H1 (cell line): Measurements from ENCODE around the gene CAMKMT. TPM values are rescaled to one million over a fixed set of nuclear protein-coding genes. Genes with fewer than 3 reads are reported as not detected.

Experiments used
- CTCF ChIA-PET: fragments of 300-600 bp; sonication (Branson Sonifier 250); formaldehyde crosslinking; loops from one replicate; lab custom pipeline; 2021; ENCODE audit not compliant: partially characterized antibody; lab: Charles Lee
- POLR2A ChIA-PET: fragments of 300-600 bp; sonication (Branson Sonifier 250); formaldehyde crosslinking; loops from one replicate; lab custom pipeline; 2021; ENCODE audit warnings: inconsistent platforms; ENCODE audit not compliant: partially characterized antibody; lab: Charles Lee
- DNase-seq, 2 experiments: peaks; one replicate each; pipeline versions ENCODE4 v3.0.0 to v3.0.0-alpha.2; 2010 to 2022; ENCODE audit warnings: low spot score in 2 of 2, low read depth in 1 of 2, mixed read lengths in 1 of 2
- FAIRE-seq: peaks from 2 replicates; lab custom pipeline; 2011; peaks lifted over from hg19 to GRCh38; lab: Jason Lieb, UNC
- H2AFZ ChIP-seq: 2 replicates; pipeline ENCODE4 v1.8.1; 2012; ENCODE audit warnings: low read length, inconsistent platforms
- H2AK5ac ChIP-seq: 2 replicates; pipeline ENCODE4 v1.6.1; 2013; ENCODE audit warnings: low read depth, low read length
- H2BK120ac ChIP-seq: replicated peaks from 2 replicates; pipeline ENCODE3; 2013; ENCODE audit warnings: low read depth, low read length, inconsistent platforms
- H2BK12ac ChIP-seq: 2 replicates; pipeline ENCODE4 v1.6.1; 2013; ENCODE audit warnings: low read depth, low read length
- H2BK15ac ChIP-seq: 2 replicates; pipeline ENCODE4 v1.6.1; 2013; ENCODE audit warnings: low read length
- H2BK20ac ChIP-seq: 2 replicates; pipeline ENCODE4 v1.6.1; 2013; ENCODE audit warnings: low read length
- H2BK5ac ChIP-seq: 2 replicates; pipeline ENCODE4 v1.6.1; 2013; ENCODE audit warnings: low read depth, low read length
- H3K14ac ChIP-seq: 2 replicates; pipeline ENCODE4 v1.6.1; 2013; ENCODE audit warnings: inconsistent platforms; ENCODE audit not compliant: insufficient read length
- H3K18ac ChIP-seq: 2 replicates; pipeline ENCODE4 v1.6.1; 2013; ENCODE audit warnings: low read length; ENCODE audit errors: extremely low read depth
- H3K23ac ChIP-seq: 2 replicates; pipeline ENCODE4 v1.6.1; 2013; ENCODE audit warnings: inconsistent platforms; ENCODE audit not compliant: insufficient read length
- H3K23me2 ChIP-seq: 2 replicates; pipeline ENCODE4 v1.6.1; 2013; ENCODE audit warnings: low read depth, low read length
- H3K27ac ChIP-seq: 2 replicates; pipeline ENCODE4 v1.6.1; 2011; ENCODE audit warnings: low read depth, low read length, inconsistent platforms
- H3K27me3 ChIP-seq, 4 experiments: replicated peaks in 1 of 4; 1 replicate in 1 of 4; 2 replicates in 3 of 4; pipeline versions ENCODE4 v1.6.1 to v1.8.1; 2011 to 2013; ENCODE audit warnings: low read length in 3 of 4, mild to moderate bottlenecking in 3 of 4, inconsistent platforms in 2 of 4, mixed read lengths in 2 of 4, moderate library complexity in 1 of 4; ENCODE audit not compliant: control insufficient read depth in 3 of 4, insufficient read depth in 3 of 4; ENCODE audit errors: extremely low read depth in 1 of 4
- H3K36me3 ChIP-seq, 4 experiments: 2 replicates each; pipeline versions ENCODE4 v1.6.1 to v1.8.1; 2011 to 2013; ENCODE audit warnings: mild to moderate bottlenecking in 4 of 4, low read length in 3 of 4, moderate library complexity in 2 of 4, control low read depth in 1 of 4, inconsistent platforms in 1 of 4; ENCODE audit not compliant: insufficient read depth in 4 of 4, control insufficient read depth in 2 of 4
- H3K4ac ChIP-seq: replicated peaks from 2 replicates; pipeline ENCODE3; 2013; ENCODE audit warnings: low read length, low read depth, mixed read lengths, inconsistent platforms; ENCODE audit not compliant: insufficient read length
- H3K4me1 ChIP-seq, 4 experiments: replicated peaks in 1 of 4; 1 replicate in 1 of 4; 2 replicates in 3 of 4; pipeline versions ENCODE4 v1.6.1 to v1.8.1; 2011 to 2013; ENCODE audit warnings: low read length in 3 of 4, inconsistent platforms in 2 of 4, mixed read lengths in 1 of 4; ENCODE audit not compliant: insufficient read depth in 4 of 4, control insufficient read depth in 3 of 4
- H3K4me2 ChIP-seq, 2 experiments: 2 replicates each; pipeline versions ENCODE4 v1.6.1 to v1.8.1; 2011 to 2013; ENCODE audit warnings: low read depth in 2 of 2, low read length in 2 of 2, control low read depth in 1 of 2, inconsistent platforms in 1 of 2, mild to moderate bottlenecking in 1 of 2; ENCODE audit not compliant: insufficient read depth in 1 of 2
- H3K4me3 ChIP-seq, 4 experiments: fragments of 200-600, 300-600 bp in 1 of 4; sonication (generic), shearing (Covaris generic), sonication (Bioruptor Twin) in 1 of 4; 2 replicates each; pipeline versions ENCODE4 v1.5.1 to v1.8.1; 2011 to 2016; ENCODE audit warnings: low read length in 4 of 4, low read depth in 3 of 4, control low read depth in 2 of 4, inconsistent platforms in 2 of 4, mild to moderate bottlenecking in 2 of 4, mixed read lengths in 1 of 4, moderate library complexity in 1 of 4; ENCODE audit not compliant: insufficient read depth in 2 of 4; ENCODE audit errors: extremely low read depth in 1 of 4
- H3K56ac ChIP-seq: replicated peaks from 2 replicates; pipeline ENCODE3; 2013; ENCODE audit warnings: low read depth, mild to moderate bottlenecking, mixed read lengths, low read length, inconsistent platforms; ENCODE audit not compliant: insufficient read length
- H3K79me1 ChIP-seq: 2 replicates; pipeline ENCODE4 v1.6.1; 2013; ENCODE audit warnings: low read depth, low read length, control low read depth
- H3K79me2 ChIP-seq, 2 experiments: 2 replicates each; pipeline versions ENCODE4 v1.6.1 to v1.8.1; 2012 to 2013; ENCODE audit warnings: low read length in 2 of 2, mild to moderate bottlenecking in 2 of 2, inconsistent platforms in 1 of 2; ENCODE audit not compliant: insufficient read depth in 2 of 2, control insufficient read depth in 1 of 2
- H3K9ac ChIP-seq, 4 experiments: replicated peaks in 1 of 4; 1 replicate in 1 of 4; 2 replicates in 3 of 4; pipeline versions ENCODE4 v1.6.1 to v1.8.1; 2011 to 2013; ENCODE audit warnings: low read depth in 3 of 4, low read length in 3 of 4, control low read depth in 2 of 4, mild to moderate bottlenecking in 2 of 4, moderate library complexity in 2 of 4, inconsistent platforms in 1 of 4; ENCODE audit errors: extremely low read depth in 1 of 4
- H3K9me3 ChIP-seq, 2 experiments: 2 replicates each; pipeline versions ENCODE4 v1.6.1 to v1.8.1; 2012 to 2013; ENCODE audit warnings: mild to moderate bottlenecking in 2 of 2, moderate library complexity in 2 of 2, control low read depth in 1 of 2, inconsistent platforms in 1 of 2, low read depth in 1 of 2, low read length in 1 of 2, mixed read lengths in 1 of 2; ENCODE audit not compliant: insufficient read depth in 2 of 2
- H4K20me1 ChIP-seq, 2 experiments: replicated peaks in 1 of 2; 2 replicates each; pipeline versions ENCODE3 to v1.8.1; 2011 to 2013; ENCODE audit warnings: inconsistent platforms in 2 of 2, low read length in 2 of 2, mild to moderate bottlenecking in 1 of 2; ENCODE audit not compliant: insufficient read depth in 2 of 2, control insufficient read depth in 1 of 2
- H4K5ac ChIP-seq: 2 replicates; pipeline ENCODE4 v1.6.1; 2013; ENCODE audit warnings: low read length, low read depth, mixed read lengths, inconsistent platforms; ENCODE audit not compliant: insufficient read length
- H4K8ac ChIP-seq: 2 replicates; pipeline ENCODE4 v1.8.0; 2013; ENCODE audit warnings: mild to moderate bottlenecking, moderate library complexity, low read length, inconsistent platforms; ENCODE audit not compliant: insufficient read depth; ENCODE audit errors: extremely low read depth
- H4K91ac ChIP-seq: replicated peaks from 2 replicates; pipeline ENCODE3; 2013; ENCODE audit warnings: low read length, mixed read lengths, inconsistent platforms; ENCODE audit not compliant: insufficient read length
- EP300 ChIP-seq, 2 experiments: IDR thresholded peaks; 1 replicate in 1 of 2; 2 replicates in 1 of 2; pipeline ENCODE4 v1.6.1; 2011 to 2012; ENCODE audit warnings: low read depth in 2 of 2, low read length in 2 of 2, mild to moderate bottlenecking in 2 of 2, borderline replicate concordance in 1 of 2, inconsistent platforms in 1 of 2, moderate library complexity in 1 of 2
- NANOG ChIP-seq: IDR thresholded peaks from 2 replicates; pipeline ENCODE4 v1.6.1; 2011; ENCODE audit warnings: low read length, low read depth, mild to moderate bottlenecking, inconsistent platforms; ENCODE audit not compliant: insufficient read depth, poor library complexity, severe bottlenecking
- POLR2A ChIP-seq, 2 experiments: IDR thresholded peaks; 1 replicate in 1 of 2; 2 replicates in 1 of 2; pipeline ENCODE4 v1.6.1; 2011; ENCODE audit warnings: low read depth in 2 of 2, low read length in 2 of 2, mild to moderate bottlenecking in 2 of 2; ENCODE audit errors: control extremely low read depth in 1 of 2
- SP1 ChIP-seq: IDR thresholded peaks from 2 replicates; pipeline ENCODE4 v1.6.1; 2011; ENCODE audit warnings: low read depth, low read length
- ZNF274 ChIP-seq: IDR thresholded peaks from 2 replicates; pipeline ENCODE4 v1.7.0; 2012; ENCODE audit warnings: low read length, borderline replicate concordance; ENCODE audit errors: extremely low read depth
- WGBS, 2 experiments: shearing (Covaris generic) in 1 of 2; methylation state at CpG; one replicate each; pipeline versions ENCODE4 v1.1.6 to v1.1.7; 2013 to 2015; ENCODE audit warnings: low lambda C conversion rate in 2 of 2, mixed read lengths in 2 of 2, inconsistent platforms in 1 of 2, low coverage in 1 of 2, missing lambda C conversion rate in 1 of 2; ENCODE audit not compliant: insufficient replicate concordance in 2 of 2, insufficient coverage in 1 of 2, insufficient read length in 1 of 2; ENCODE audit errors: extremely low coverage in 1 of 2, missing lambda C conversion rate in 1 of 2; 5-methylcytosine and 5-hydroxymethylcytosine counted together
- polyA plus RNA-seq, 7 experiments: library from polyadenylated mRNA; depleted of rRNA in 3 of 7; stranded (reverse) in 5 of 7; unstranded in 2 of 7; fragments of >200 nt in 5 of 7; fragments of 200-250 nt in 2 of 7; gene quantifications; 1 replicate in 5 of 7; 2 replicates in 1 of 7; 4 replicates in 1 of 7; pipeline versions ENCODE4 v1.2.1 to v1.2.3, GENCODE V29; 2011 to 2013; ENCODE audit warnings: missing spikeins in 2 of 7, mixed read lengths in 2 of 7
- total RNA-seq: library from RNA; stranded (reverse); fragmentation: NEBNext Ultra II Directional; extraction: Animal tissue kit (Norgen Biotek cat#: 25700); gene quantifications from 2 replicates; pipeline ENCODE4 v1.2.1, GENCODE V29; 2021

Gene CAMKMT
- total and polyA plus RNA-seq, 2 of the 8 experiments (the other 6 are each of a cell fraction or from before 2014, with no cell fraction given) = 14.7 to 22.4 TPM

DNA sequence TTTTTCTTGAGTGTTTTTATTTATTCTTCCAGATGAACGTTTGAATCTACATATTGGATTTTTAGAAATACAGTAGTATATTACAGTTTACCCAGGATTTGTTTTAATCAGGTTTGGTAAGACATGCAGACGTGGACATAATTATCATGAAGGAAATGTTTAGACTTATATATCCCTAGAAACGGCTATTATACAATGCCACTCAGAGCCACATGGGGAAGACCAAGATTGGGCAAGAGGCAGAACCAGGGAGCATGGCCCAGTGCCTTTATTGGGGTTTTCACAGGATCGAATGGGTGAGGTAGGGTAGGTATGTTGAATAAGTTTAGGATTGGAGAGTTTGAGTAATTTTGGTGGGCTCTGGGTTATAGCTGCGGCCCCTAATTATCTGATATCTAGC is 212.2 kb downstream of the CAMKMT start:
- H3K9me3 ChIP-seq = no peaks in the 10 kb centered on the region
- no peak overlapping the region for H3K14ac ChIP-seq
- no peak overlapping the region for H3K4ac ChIP-seq
- H3K56ac ChIP-seq = no peak overlapping the region
- no peaks in the 10 kb centered on the region for H3K27me3 ChIP-seq
- H3K9ac ChIP-seq = no peak overlapping the region
- no peak overlapping the region for H3K23ac ChIP-seq
- WGBS, 2 experiments = 87% methylated on average over 5 of the region's 5 CpGs; no CpG with 5 or more reads in 1 of the 2 experiments
- H3K4me3 ChIP-seq = no peak overlapping the region
- CTCF ChIA-PET = interaction anchor here (0.7 to 1.2 kb wide), 3 partner anchors 12 to 94 kb away, joined by 4 to 6 read pairs (median 6); no protein-coding TSS in a partner anchor
- H3K36me3 ChIP-seq = no peaks in the 10 kb centered on the region
- no peak overlapping the region for H4K5ac ChIP-seq
- DNase-seq = no peak
- H3K23me2 ChIP-seq = no peaks in the 10 kb centered on the region
- POLR2A ChIA-PET = interaction anchor here (0.6 kb wide), 1 partner anchor 200 kb away, joined by 3 read pairs; no protein-coding TSS in a partner anchor
- H3K79me1 ChIP-seq = no peaks in the 10 kb centered on the region; the same call in 1 of the 2 replicates
- no peaks in the 10 kb centered on the region for H3K79me2 ChIP-seq
- no peak overlapping the region for H2BK12ac ChIP-seq
- no peaks in the 10 kb centered on the region for H4K20me1 ChIP-seq
- no peak overlapping the region for H2BK5ac ChIP-seq
- no peak overlapping the region for H3K4me2 ChIP-seq
- H4K91ac ChIP-seq = no peak overlapping the region
- H2BK20ac ChIP-seq = no peak overlapping the region
- H2AFZ ChIP-seq = no peak overlapping the region
- no peak overlapping the region for H2AK5ac ChIP-seq
- no peak overlapping the region for H2BK15ac ChIP-seq
- no peak overlapping the region for H4K8ac ChIP-seq
- no peaks in the 10 kb centered on the region; a peak in 1 of 7 replicates for H3K4me1 ChIP-seq
- FAIRE-seq = no peak
- H3K27ac ChIP-seq = no peak overlapping the region
- no peak overlapping the region for H2BK120ac ChIP-seq
- no peak overlapping the region for H3K18ac ChIP-seq
- TF ChIP-seq NANOG (no peak), POLR2A (IDR thresholded peaks at IDR 0.05; ENCODE audit: control extremely low read depth in 1 of 2, low read depth in 2 of 2, low read length in 2 of 2) (no peak), ZNF274 (no peak), SP1 (no peak), EP300 (IDR thresholded peaks at IDR 0.05; ENCODE audit: borderline replicate concordance in 1 of 2, low read depth in 2 of 2, low read length in 2 of 2) (no peak)
